Activated CD8-positive, alpha-beta T cell treated with anti-CD3 and anti-CD28 coated beads, Interleukin-2, amount 10 ng/mL, durations not matched to agents 7 days and 5 days (primary cell): Measurements from ENCODE around the gene CNDP1. TPM values are rescaled to one million over a fixed set of nuclear protein-coding genes. Genes with fewer than 3 reads are reported as not detected.

Experiments
- ATAC-seq: fragments of 150-1000 bp; cut with Tn5 transposase; one replicate; pipeline ENCODE4 v1.10.0; 2021; ENCODE audit warnings: moderate library complexity
- CTCF ChIA-PET: fragments of 350-600 bp; sonication (Branson Sonifier 250); formaldehyde crosslinking; loops from one replicate; lab custom pipeline; 2021; ENCODE audit warnings: antibody characterized with exemption; lab: Charles Lee
- POLR2A ChIA-PET: fragments of 350-600 bp; sonication (Branson Sonifier 250); formaldehyde crosslinking; loops from one replicate; lab custom pipeline; 2021; ENCODE audit warnings: antibody characterized with exemption; lab: Charles Lee
- DNase-seq: peaks from one replicate; pipeline ENCODE4 v3.0.0-alpha.2; 2020
- H3K27ac Mint-ChIP-seq: one replicate; pipeline ENCODE4 v1.8.0; 2021; ENCODE audit warnings: mild to moderate bottlenecking, mixed read lengths
- H3K27me3 Mint-ChIP-seq: one replicate; pipeline ENCODE4 v1.8.0; 2021; ENCODE audit warnings: low read depth, mixed read lengths
- H3K36me3 Mint-ChIP-seq: one replicate; pipeline ENCODE4 v1.8.0; 2021; ENCODE audit warnings: low read depth, mixed read lengths
- H3K4me1 Mint-ChIP-seq: one replicate; pipeline ENCODE4 v1.8.0; 2021; ENCODE audit warnings: low read depth, mixed read lengths
- H3K4me3 Mint-ChIP-seq: one replicate; pipeline ENCODE4 v1.8.0; 2021; ENCODE audit warnings: mild to moderate bottlenecking, mixed read lengths
- H3K9me3 Mint-ChIP-seq: one replicate; pipeline ENCODE4 v1.8.0; 2022; ENCODE audit warnings: mixed read lengths; ENCODE audit not compliant: insufficient read depth
- total RNA-seq, 2 experiments: library from RNA; stranded (reverse); gene quantifications; one replicate each; pipeline ENCODE4 v1.2.3, GENCODE V29; 2021

Gene CNDP1
- total RNA-seq, 2 experiments from 2014 or later: not detected

GRCh38 chr18:74534981-74535649, 815 bp downstream of the CNDP1 start:
- ChIA-PET POLR2A (no interaction called here), CTCF (no interaction called here)
- Mint-ChIP-seq H3K27me3 (peaks cover 10% of the 10 kb centered on the region), H3K36me3 (no peaks in the 10 kb centered on the region), H3K9me3 (no peaks in the 10 kb centered on the region), H3K27ac (no peak overlapping the region), H3K4me3 (no peak overlapping the region), H3K4me1 (no peaks in the 10 kb centered on the region)
- ATAC-seq: no peak
- DNase-seq: no peak

- POLR2A ChIA-PET: no interaction called here
- peaks cover 10% of the 10 kb centered on the region for H3K27me3 Mint-ChIP-seq
- no peak for ATAC-seq
- H3K36me3 Mint-ChIP-seq: no peaks in the 10 kb centered on the region
- no peaks in the 10 kb centered on the region for H3K4me1 Mint-ChIP-seq
- no peak overlapping the region for H3K4me3 Mint-ChIP-seq
- no peak overlapping the region for H3K27ac Mint-ChIP-seq
- CTCF ChIA-PET: no interaction called here
- DNase-seq: no peak
- H3K9me3 Mint-ChIP-seq: no peaks in the 10 kb centered on the region
These were observed 5.0 kb downstream of the CNDP1 start for GRCh38 chr18:74539289-74539688.

GRCh38 chr18:74540652-74541421, 6.5 kb downstream of the CNDP1 start:
- Mint-ChIP-seq H3K27me3 (peaks cover 10% of the 10 kb centered on the region), H3K27ac (no peak overlapping the region), H3K9me3 (no peaks in the 10 kb centered on the region), H3K4me3 (no peak overlapping the region), H3K36me3 (no peaks in the 10 kb centered on the region), H3K4me1 (no peaks in the 10 kb centered on the region)
- ChIA-PET POLR2A (no interaction called here), CTCF (interaction anchor here (1.7 kb wide), 1 partner anchor 11 kb away, joined by 6 read pairs; no protein-coding TSS in a partner anchor)
- no peak for DNase-seq
- ATAC-seq: no peak

- H3K4me3 Mint-ChIP-seq: no peak overlapping the region
- POLR2A ChIA-PET: no interaction called here
- no peak for DNase-seq
- peaks cover 3% of the 10 kb centered on the region for H3K27me3 Mint-ChIP-seq
- no peak for ATAC-seq
- H3K36me3 Mint-ChIP-seq: no peaks in the 10 kb centered on the region
- no peaks in the 10 kb centered on the region for H3K4me1 Mint-ChIP-seq
- H3K27ac Mint-ChIP-seq: no peak overlapping the region
- H3K9me3 Mint-ChIP-seq: no peaks in the 10 kb centered on the region
- CTCF ChIA-PET: interaction anchor here (1.7 kb wide), 1 partner anchor 10 kb away, joined by 6 read pairs; no protein-coding TSS in a partner anchor
These were observed 7.6 kb downstream of the CNDP1 start for GRCh38 chr18:74541703-74542555.

GRCh38 chr18:74544898-74545297, 10.6 kb downstream of the CNDP1 start:
- no peak overlapping the region for H3K4me3 Mint-ChIP-seq
- ChIA-PET CTCF (no interaction called here), POLR2A (no interaction called here)
- H3K27ac Mint-ChIP-seq: no peak overlapping the region
- H3K36me3 Mint-ChIP-seq: no peaks in the 10 kb centered on the region
- H3K9me3 Mint-ChIP-seq: peaks cover 16% of the 10 kb centered on the region
- no peaks in the 10 kb centered on the region for H3K27me3 Mint-ChIP-seq
- DNase-seq: no peak
- H3K4me1 Mint-ChIP-seq: peaks cover 5% of the 10 kb centered on the region
- no peak for ATAC-seq

GRCh38 chr18:74546007-74546406, 11.7 kb downstream of the CNDP1 start:
- H3K27ac Mint-ChIP-seq: no peak overlapping the region
- H3K4me1 Mint-ChIP-seq: peaks cover 5% of the 10 kb centered on the region
- ChIA-PET POLR2A (no interaction called here), CTCF (no interaction called here)
- DNase-seq: no peak
- no peaks in the 10 kb centered on the region for H3K27me3 Mint-ChIP-seq
- no peak for ATAC-seq
- H3K4me3 Mint-ChIP-seq: no peak overlapping the region
- peaks cover 16% of the 10 kb centered on the region for H3K9me3 Mint-ChIP-seq
- no peaks in the 10 kb centered on the region for H3K36me3 Mint-ChIP-seq

- POLR2A ChIA-PET: no interaction called here
- DNase-seq: no peak
- peaks cover 5% of the 10 kb centered on the region for H3K4me1 Mint-ChIP-seq
- ATAC-seq: no peak
- peaks cover 16% of the 10 kb centered on the region for H3K9me3 Mint-ChIP-seq
- CTCF ChIA-PET: no interaction called here
- no peaks in the 10 kb centered on the region for H3K27me3 Mint-ChIP-seq
- no peaks in the 10 kb centered on the region for H3K36me3 Mint-ChIP-seq
- H3K27ac Mint-ChIP-seq: no peak overlapping the region
- no peak overlapping the region for H3K4me3 Mint-ChIP-seq
These were observed 12.6 kb downstream of the CNDP1 start for GRCh38 chr18:74546751-74547530.

- no peak overlapping the region for H3K27ac Mint-ChIP-seq
- peaks cover 16% of the 10 kb centered on the region for H3K9me3 Mint-ChIP-seq
- H3K27me3 Mint-ChIP-seq: peaks cover 2% of the 10 kb centered on the region
- no peaks in the 10 kb centered on the region for H3K36me3 Mint-ChIP-seq
- POLR2A ChIA-PET: no interaction called here
- H3K4me1 Mint-ChIP-seq: peaks cover 5% of the 10 kb centered on the region
- no peak overlapping the region for H3K4me3 Mint-ChIP-seq
- DNase-seq (no peak), ATAC-seq (no peak)
- CTCF ChIA-PET: interaction anchor here (0.6 to 1.1 kb wide), 2 partner anchors 55 to 238 kb away, joined by 3 read pairs; no protein-coding TSS in a partner anchor
These were observed 13.6 kb downstream of the CNDP1 start for GRCh38 chr18:74547860-74548259.

- Mint-ChIP-seq H3K9me3 (peaks cover 16% of the 10 kb centered on the region), H3K4me3 (no peak overlapping the region), H3K27me3 (peaks cover 4% of the 10 kb centered on the region), H3K36me3 (no peaks in the 10 kb centered on the region), H3K4me1 (peaks cover 5% of the 10 kb centered on the region), H3K27ac (no peak overlapping the region)
- ChIA-PET CTCF (interaction anchor here (2.8 to 3.4 kb wide), 2 partner anchors 56 to 351 kb away, joined by 10 to 30 read pairs; no protein-coding TSS in a partner anchor), POLR2A (no interaction called here)
- ATAC-seq (no peak), DNase-seq (no peak)
These were observed 15.3 kb downstream of the CNDP1 start for GRCh38 chr18:74549591-74550104.

GRCh38 chr18:74550886-74551285, 16.6 kb downstream of the CNDP1 start:
- Mint-ChIP-seq H3K36me3 (no peaks in the 10 kb centered on the region), H3K27ac (no peak overlapping the region), H3K27me3 (peaks cover 4% of the 10 kb centered on the region), H3K9me3 (peaks cover 16% of the 10 kb centered on the region), H3K4me3 (no peak overlapping the region), H3K4me1 (peaks cover 5% of the 10 kb centered on the region)
- ATAC-seq: no peak
- POLR2A ChIA-PET: no interaction called here
- CTCF ChIA-PET: interaction anchor here (1.0 to 3.4 kb wide), 9 partner anchors 13 to 352 kb away, joined by 4 to 30 read pairs (median 8); no protein-coding TSS in a partner anchor
- no peak for DNase-seq

- peaks cover 4% of the 10 kb centered on the region for H3K27me3 Mint-ChIP-seq
- H3K9me3 Mint-ChIP-seq: peaks cover 16% of the 10 kb centered on the region
- no peak overlapping the region for H3K27ac Mint-ChIP-seq
- ChIA-PET CTCF (interaction anchor here (0.8 to 3.4 kb wide), 36 partner anchors 8 to 468 kb away, joined by 3 to 30 read pairs (median 4); no protein-coding TSS in a partner anchor), POLR2A (no interaction called here)
- no peak overlapping the region for H3K4me3 Mint-ChIP-seq
- DNase-seq (no peak), ATAC-seq (no peak)
- peaks cover 5% of the 10 kb centered on the region for H3K4me1 Mint-ChIP-seq
- no peaks in the 10 kb centered on the region for H3K36me3 Mint-ChIP-seq
These were observed 17.2 kb downstream of the CNDP1 start for GRCh38 chr18:74551452-74551851.
